AG09319 (cell line): ENCODE data around the gene DNAH2.

ENCODE experiments used
- DNase-seq: peaks from one replicate; pipeline ENCODE4 v3.0.0-alpha.2; 2010; ENCODE audit warnings: low read depth; ENCODE audit errors: extremely low read depth
- CTCF ChIP-seq: IDR thresholded peaks from 2 replicates; pipeline ENCODE4 v1.5.1; 2011; ENCODE audit warnings: low read depth, mild to moderate bottlenecking, inconsistent platforms, low read length, moderate library complexity

DNAH2 gene

GRCh38 chr17:7695586-7695985 is 22.0 kb upstream of the DNAH2 start:
- DNase-seq: no peak
- no peak for TF ChIP-seq CTCF

- TF ChIP-seq CTCF: no peak
- no peak for DNase-seq
Observed at GRCh38 chr17:7697828-7698588, 19.5 kb upstream of the DNAH2 start.

- no peak for DNase-seq
- no peak for TF ChIP-seq CTCF
Observed at GRCh38 chr17:7700510-7700909, 17.0 kb upstream of the DNAH2 start.

GRCh38 chr17:7701681-7702080 is 15.9 kb upstream of the DNAH2 start:
- DNase-seq: no peak
- TF ChIP-seq CTCF: no peak

- TF ChIP-seq CTCF: no peak
- DNase-seq: no peak
Observed at GRCh38 chr17:7702776-7703175, 14.8 kb upstream of the DNAH2 start.

GRCh38 chr17:7703584-7704479 is 13.7 kb upstream of the DNAH2 start:
- no peak for DNase-seq
- TF ChIP-seq CTCF: no peak
